Subcutaneous adipose tissue (tissue), 4 donors: ENCODE results near the gene RPN2. TPM values are rescaled to one million over a fixed set of nuclear protein-coding genes. Genes with fewer than 3 reads are reported as not detected.

ENCODE experiments used
- CTCF ChIP-seq: fragments of 450-650 bp; IDR thresholded peaks from one replicate; pipeline ENCODE4 v1.5.1; 2016; ENCODE audit warnings: low read depth, mild to moderate bottlenecking, control low read depth, antibody characterized with exemption, moderate library complexity
- total RNA-seq, 4 donors: library from RNA; depleted of rRNA; stranded (reverse); fragments of >200 nt; gene quantifications; one replicate each; pipeline ENCODE4 v1.1.0, GENCODE V29; 2016

RPN2 gene
- total RNA-seq, 4 donors from 2014 or later = 65.6 to 130 (median 109) TPM

- TF ChIP-seq CTCF = no peak
Measured at GRCh38 chr20:37280403-37280802, 101.3 kb downstream of the RPN2 start.

GRCh38 chr20:37282556-37282955 lies 103.4 kb downstream of the RPN2 start:
- TF ChIP-seq CTCF = no peak

GRCh38 chr20:37283530-37284195 lies 104.5 kb downstream of the RPN2 start:
- no peak for TF ChIP-seq CTCF

GRCh38 chr20:37284691-37285161 lies 105.6 kb downstream of the RPN2 start:
- TF ChIP-seq CTCF = no peak

- no peak for TF ChIP-seq CTCF
Measured at GRCh38 chr20:37285664-37286374, 106.7 kb downstream of the RPN2 start.

GRCh38 chr20:37288091-37288490 lies 109.0 kb downstream of the RPN2 start:
- no peak for TF ChIP-seq CTCF

- no peak for TF ChIP-seq CTCF
Measured at GRCh38 chr20:37290158-37290810, 111.2 kb downstream of the RPN2 start.
